Measurements from ENCODE around the gene AGBL5.

AGBL5 gene

GRCh38 chr2:27079233-27080139 lies 28.0 kb downstream of the AGBL5 start:
- DNase-seq: no peak

DNA sequence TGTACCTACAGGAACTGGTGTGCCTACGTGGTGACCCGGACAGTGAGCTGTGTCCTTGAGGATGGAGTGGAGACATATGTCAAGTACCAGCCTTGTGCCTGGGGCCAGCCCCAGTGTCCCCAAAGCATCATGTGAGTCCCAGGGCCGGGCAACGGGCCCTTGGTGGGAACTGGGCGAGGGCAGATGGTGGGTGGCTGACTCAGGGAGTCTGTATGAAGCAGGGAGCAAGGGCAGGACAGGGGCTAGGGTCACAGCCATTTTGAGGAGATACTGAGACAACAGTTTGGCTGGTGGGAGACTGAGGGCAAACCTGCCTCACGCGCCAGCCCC lies 28.6 kb downstream of the AGBL5 start:
- no peak for DNase-seq

DNA sequence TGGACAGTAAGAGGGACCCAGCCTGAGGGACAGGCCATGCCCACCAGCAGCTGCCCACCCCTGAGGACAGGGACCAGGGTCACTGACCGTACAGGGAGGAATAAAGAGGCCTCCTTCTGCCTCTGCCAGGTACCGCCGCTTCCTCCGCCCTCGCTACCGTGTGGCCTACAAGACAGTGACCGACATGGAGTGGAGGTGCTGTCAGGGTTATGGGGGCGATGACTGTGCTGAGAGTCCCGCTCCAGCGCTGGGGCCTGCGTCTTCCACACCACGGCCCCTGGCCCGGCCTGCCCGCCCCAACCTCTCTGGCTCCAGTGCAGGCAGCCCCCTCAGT lies 29.1 kb downstream of the AGBL5 start:
- DNase-seq: no peak

DNA sequence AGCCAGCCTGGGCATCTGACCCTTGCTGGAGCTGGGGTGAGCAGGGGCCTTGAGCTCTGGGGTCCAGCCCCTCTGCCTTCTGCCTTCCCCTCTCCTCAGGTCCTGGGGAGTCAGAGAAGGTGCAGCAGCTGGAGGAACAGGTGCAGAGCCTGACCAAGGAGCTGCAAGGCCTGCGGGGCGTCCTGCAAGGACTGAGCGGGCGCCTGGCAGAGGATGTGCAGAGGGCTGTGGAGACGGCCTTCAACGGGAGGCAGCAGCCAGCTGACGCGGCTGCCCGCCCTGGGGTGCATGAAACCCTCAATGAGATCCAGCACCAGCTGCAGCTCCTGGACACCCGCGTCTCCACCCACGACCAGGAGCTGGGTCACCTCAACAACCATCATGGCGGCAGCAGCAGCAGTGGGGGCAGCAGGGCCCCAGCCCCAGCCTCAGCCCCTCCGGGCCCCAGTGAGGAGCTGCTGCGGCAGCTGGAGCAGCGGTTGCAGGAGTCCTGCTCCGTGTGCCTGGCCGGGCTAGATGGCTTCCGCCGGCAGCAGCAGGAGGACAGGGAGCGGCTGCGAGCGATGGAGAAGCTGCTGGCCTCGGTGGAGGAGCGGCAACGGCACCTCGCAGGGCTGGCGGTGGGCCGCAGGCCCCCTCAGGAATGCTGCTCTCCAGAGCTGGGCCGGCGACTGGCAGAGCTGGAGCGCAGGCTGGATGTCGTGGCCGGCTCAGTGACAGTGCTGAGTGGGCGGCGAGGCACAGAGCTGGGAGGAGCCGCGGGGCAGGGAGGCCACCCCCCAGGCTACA lies 30.7 kb downstream of the AGBL5 start:
- DNase-seq: no peak

GRCh38 chr2:27082773-27083409 lies 31.4 kb downstream of the AGBL5 start:
- DNase-seq: no peak

GRCh38 chr2:27083410-27084296 lies 32.2 kb downstream of the AGBL5 start:
- no peak for DNase-seq

DNA sequence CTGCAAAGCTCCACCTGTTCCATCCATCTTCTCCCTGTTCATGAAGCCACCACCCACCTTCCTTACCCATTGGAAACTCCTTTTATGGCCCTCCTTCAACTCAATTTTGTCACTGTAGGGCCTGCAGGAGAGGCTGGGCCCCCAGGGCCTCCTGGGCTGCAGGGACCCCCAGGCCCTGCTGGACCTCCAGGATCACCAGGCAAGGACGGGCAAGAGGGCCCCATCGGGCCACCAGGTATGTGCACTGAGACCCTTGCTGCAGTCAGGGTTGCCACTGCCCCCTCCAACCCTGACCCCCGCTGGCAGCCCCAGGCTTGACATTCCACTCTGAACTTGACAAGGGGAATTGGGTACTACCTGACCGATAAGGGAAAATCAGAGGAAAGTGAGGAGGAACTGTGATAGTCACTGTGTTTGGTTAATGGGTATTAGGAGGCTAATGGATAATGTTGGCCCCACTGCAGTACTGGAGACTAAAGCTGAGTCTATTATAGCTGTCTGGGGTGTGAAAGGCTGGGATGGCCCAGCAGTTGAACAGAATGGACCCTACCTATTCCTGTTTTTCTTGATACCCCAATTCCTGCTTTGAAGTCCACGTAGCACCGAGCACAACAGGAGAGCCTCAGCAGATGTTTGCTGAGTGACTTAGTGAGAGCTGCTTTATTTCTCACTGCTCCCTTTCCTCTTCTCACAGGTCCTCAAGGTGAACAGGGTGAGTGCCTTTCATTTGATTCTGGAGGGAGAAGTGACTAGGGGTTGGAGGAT lies 33.0 kb downstream of the AGBL5 start:
- DNase-seq: no peak

GRCh38 chr2:27085062-27085672 lies 33.7 kb downstream of the AGBL5 start:
- no peak for DNase-seq

- DNase-seq: no peak
Observed at GRCh38 chr2:27085673-27086089, 34.2 kb downstream of the AGBL5 start.

- peak; percentile 26 for DNase-seq
Observed at GRCh38 chr2:27086090-27086723, 34.7 kb downstream of the AGBL5 start.

- peak; percentile 18 for DNase-seq
Observed at GRCh38 chr2:27086724-27087593, 35.5 kb downstream of the AGBL5 start, which contains the start of gene KHK. Gene KHK, plus strand, starts transcription at chr2:27086772. Its CDS starts 488 bp downstream, at chr2:27087260.

- no peak for DNase-seq
Observed at GRCh38 chr2:27087823-27088410, 36.4 kb downstream of the AGBL5 start.

DNA sequence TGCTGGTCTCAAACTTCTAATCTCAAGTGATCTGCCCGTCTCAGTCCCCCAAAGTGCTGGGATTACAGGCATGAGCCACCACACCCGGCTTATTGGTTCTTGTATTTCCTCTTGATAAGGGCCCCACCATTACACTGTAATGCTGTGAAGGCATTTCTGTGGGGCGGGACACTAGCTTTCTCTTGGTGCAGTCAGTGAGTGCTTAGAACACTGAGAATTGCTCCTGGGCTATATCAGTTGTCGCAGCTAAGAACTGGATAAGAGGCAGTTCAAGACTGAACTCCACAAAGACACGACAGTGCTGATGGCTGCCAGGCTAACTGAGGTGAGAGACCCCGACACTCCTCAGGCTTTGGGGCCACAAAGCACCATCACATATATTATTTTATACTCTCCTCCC lies 37.2 kb downstream of the AGBL5 start:
- DNase-seq: no peak

DNA sequence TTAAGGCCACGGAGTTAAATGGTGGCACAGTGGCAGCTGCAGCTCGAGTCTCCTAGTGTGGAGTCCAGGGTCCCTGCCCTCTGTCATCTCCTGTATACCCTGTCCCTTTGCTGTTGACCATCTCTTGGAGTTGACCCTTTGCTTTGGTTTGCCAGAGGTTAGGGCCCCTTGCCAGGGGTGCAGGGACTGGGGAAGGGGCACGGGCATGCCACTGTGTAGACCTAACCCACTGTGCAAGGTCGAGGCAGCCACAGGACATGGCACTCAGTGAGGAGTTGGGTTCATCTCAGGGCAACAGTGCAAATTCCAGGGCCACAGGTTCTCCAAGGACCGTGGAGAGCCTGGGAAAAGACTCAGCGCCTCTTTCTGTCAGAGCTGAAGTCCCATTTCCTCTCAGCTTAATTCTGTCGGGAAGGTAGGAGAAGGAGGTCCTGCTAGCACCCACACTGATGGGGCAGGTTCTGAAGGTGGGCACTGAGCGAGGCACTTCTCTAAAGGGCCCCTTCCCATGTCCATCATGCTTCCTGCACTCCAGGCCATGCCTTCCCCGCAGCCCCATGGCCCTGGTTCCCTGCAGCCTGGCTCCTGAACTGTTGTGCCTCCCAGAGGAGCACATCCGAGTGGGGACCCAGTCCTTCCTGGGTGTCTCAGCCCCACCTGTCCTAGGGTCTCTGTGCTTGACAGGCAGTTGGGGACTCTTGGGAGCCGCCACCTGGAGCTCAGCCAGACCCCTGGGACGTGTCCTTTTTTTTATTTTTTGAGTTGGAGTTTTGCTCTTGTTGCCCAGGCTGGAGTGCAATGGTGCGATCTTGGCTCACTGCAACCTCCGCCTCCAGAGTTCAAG lies 37.9 kb downstream of the AGBL5 start:
- DNase-seq: no peak

GRCh38 chr2:27091746-27092695 lies 40.6 kb downstream of the AGBL5 start:
- no peak for DNase-seq

- no peak for DNase-seq
Observed at GRCh38 chr2:27092696-27093429, 41.4 kb downstream of the AGBL5 start.

All from NCI-H2029 treated with DMSO at 0.1 percent for 48 hours (cell line).